OCI-LY3 (cell line): Measurements from ENCODE around the gene OR4D9.

Experiments
- CTCF ChIP-seq: fragments of 200-600, 300-600 bp; sonication (generic); IDR thresholded peaks from 2 replicates; pipeline ENCODE4 v1.5.1; 2014; ENCODE audit warnings: antibody characterized with exemption, low read length, low read depth
- EZH2phosphoT487 ChIP-seq: fragments of 200-600 bp; shearing (Covaris generic); IDR thresholded peaks from 2 replicates; pipeline ENCODE4 v1.6.1; 2018; ENCODE audit warnings: antibody characterized with exemption, mixed run types, low read depth

GRCh38 chr11:59475176-59475575 is 36.2 kb upstream of the OR4D9 start:
- no peak for TF ChIP-seq CTCF
- TF ChIP-seq EZH2phosphoT487: no peak
